Heart left ventricle (tissue), 16 donors: ENCODE measurements around the gene MT1M. TPM values are rescaled to one million over a fixed set of nuclear protein-coding genes. Genes with fewer than 3 reads are reported as not detected.

Source experiments
- ATAC-seq, 4 donors: fragments of 200-7000 bp; cut with Tn5 transposase; one replicate each; pipeline ENCODE4 v1.9.1; 2020 to 2022; ENCODE audit warnings: moderate library complexity in 4 of 4, mild to moderate bottlenecking in 3 of 4, moderate number of reproducible peaks in 1 of 4
- DNase-seq, 5 donors: peaks; one replicate each; pipeline ENCODE4 v3.0.0-alpha.2; 2020
- H3K27ac ChIP-seq, 12 donors: fragments of 200-600 bp; sonication (generic) in 4 of 12; one replicate each; pipeline versions ENCODE4 v1.5.0 to v1.8.0; 2016 to 2022; ENCODE audit warnings: mild to moderate bottlenecking in 2 of 12
- H3K27me3 ChIP-seq, 9 donors: fragments of 200-600 bp; sonication (generic) in 2 of 9; one replicate each; pipeline versions ENCODE4 v1.5.1 to v1.8.0; 2016 to 2022; ENCODE audit warnings: mild to moderate bottlenecking in 3 of 9
- H3K36me3 ChIP-seq, 9 donors: fragments of 200-600 bp; sonication (generic) in 2 of 9; one replicate each; pipeline versions ENCODE4 v1.5.0 to v1.8.0; 2018 to 2022; ENCODE audit warnings: mild to moderate bottlenecking in 2 of 9
- H3K4me1 ChIP-seq, 12 donors: fragments of 200-600 bp; sonication (generic) in 4 of 12; one replicate each; pipeline versions ENCODE4 v1.5.0 to v1.8.0; 2016 to 2022; ENCODE audit warnings: mild to moderate bottlenecking in 3 of 12
- H3K4me3 ChIP-seq, 12 donors: fragments of 200-600 bp; sonication (generic) in 4 of 12; one replicate each; pipeline versions ENCODE4 v1.5.0 to v1.8.0; 2017 to 2022; ENCODE audit warnings: mild to moderate bottlenecking in 9 of 12, moderate library complexity in 4 of 12
- H3K9me3 ChIP-seq, 12 donors: fragments of 200-600 bp; sonication (generic) in 4 of 12; one replicate each; pipeline versions ENCODE4 v1.5.0 to v1.8.0; 2016 to 2022; ENCODE audit warnings: mild to moderate bottlenecking in 1 of 12
- CTCF ChIP-seq, 12 donors: fragments of 200-600 bp; sonication (generic) in 4 of 12; IDR thresholded peaks; one replicate each; pipeline versions ENCODE4 v1.5.0 to v1.8.0; 2018 to 2022; ENCODE audit warnings: antibody characterized with exemption in 12 of 12, mild to moderate bottlenecking in 5 of 12
- POLR2A ChIP-seq, 2 donors: fragments of 450-650 bp; IDR thresholded peaks; one replicate each; pipeline ENCODE4 v1.6.1; 2017; ENCODE audit warnings: antibody characterized with exemption in 2 of 2, mild to moderate bottlenecking in 2 of 2, moderate library complexity in 2 of 2
- WGBS, 4 donors: extraction: QIAGEN DNeasy Blood & Tissue Kit in 2 of 4; methylation state at CpG; one replicate each; pipeline versions ENCODE4 v1.1.5 to v1.1.7; 2013 to 2018; 5-methylcytosine and 5-hydroxymethylcytosine counted together
- intact Hi-C, 10 donors: fragments of 100-400 bp; cut with DNase I; formaldehyde crosslinking; loops; one replicate each; pipeline versions ENCODE4 v1.11.1 to v1.14.2; 2022
- polyA plus RNA-seq, 2 donors: library from polyadenylated mRNA; stranded (reverse); fragments of 200-250 nt; gene quantifications; one replicate each; pipeline ENCODE4 v1.2.3, GENCODE V29; 2013
- total RNA-seq, 9 donors: library from RNA; depleted of rRNA in 2 of 9; stranded (reverse); fragments of >200 nt in 2 of 9; fragmentation: NEBNext Ultra II Directional in 3 of 9; extraction: Animal tissue kit (Norgen Biotek cat#: 25700) in 3 of 9; gene quantifications; one replicate each; pipeline versions ENCODE4 v1.1.0 to v1.2.4, GENCODE V29; 2016 to 2023
- donor health status: ischemic (EF 13 %, LVEDD 7.1; RV severe dilation, severe dysfunction).
- donor health status: healthy with polysubstance abuse.
- donor health status: DM: no; HTN: yes; CAD: no.
- donor health status: DM: no; HTN: no; CAD: no.
- donor health status: ischemic (EF 25% LVEDD 6.9; RV normal size, moderate dysfunction).
- donor health status: ischemic (EF 25% LVEDD 5.7; RV mildly dilated, moderate dysfunction).
- donor health status: healthy.
- donor health status: DM: yes; HTN: yes; CAD: no.
- donor health status: ischemic (EF 35%, LVEDD 5.7; RV mildly dilated, moderate dysfunction).
- donor health status: nonischemic (EF 11% LVEDD 7.7; RV severe dilation, severe dysfunction).
- donor health status: DM: yes; HTN: yes; CAD: no.
- donor health status: PGD.
- donor health status: ischemic (EF 29% LVEDD 5.4; RV normal size, mild dysfunction).
- donor health status: nonischemic (EF 23%, LVEDD 6.1; RV moderate dilation, normal function).

Gene MT1M
- total and polyA plus RNA-seq, 11 donors, result 0.61 to 16.2 (median 7.4) TPM

GRCh38 chr16:56643833-56644232, 11.4 kb downstream of the MT1M start:
- no peak for TF ChIP-seq POLR2A (IDR thresholded peaks at IDR 0.05)
- ATAC-seq (no peak), DNase-seq (no peak)
- Histone ChIP-seq H3K4me3 (peak overlapping the region in 9 of 12 donors; percentile 24 to 55 (median 43)), H3K27ac (no peak overlapping the region), H3K27me3 (peaks cover 0 to 84% (median 30%) of the 10 kb centered on the region in 9 donors), H3K4me1 (peaks cover 0 to 20% (median 12%) of the 10 kb centered on the region in 12 donors), H3K36me3 (no peaks in the 10 kb centered on the region), H3K9me3 (no peaks in the 10 kb centered on the region)
- intact Hi-C loops, result loop anchor here in 4 of 10 donors (2.0 to 5.0 kb wide), 2 partner anchors 25 to 37 kb away; partner anchors contain the start of genes MT2A (in 3 of the 4), MT1G (in 1 of the 4) and MT1H (in 1 of the 4)
- WGBS, 4 donors, result 42 to 55% (median 47%) methylated on average over 5 of the region's 5 CpGs

GRCh38 chr16:56645311-56645710, 12.9 kb downstream of the MT1M start:
- Histone ChIP-seq H3K4me1 (peaks cover 0 to 15% (median 9%) of the 10 kb centered on the region in 12 donors), H3K27ac (no peak overlapping the region), H3K36me3 (no peaks in the 10 kb centered on the region), H3K4me3 (no peak overlapping the region), H3K27me3 (peaks cover 0 to 76% (median 27%) of the 10 kb centered on the region in 9 donors), H3K9me3 (no peaks in the 10 kb centered on the region)
- no peak for DNase-seq
- 87 to 95% (median 89%) methylated on average over 1 of the region's 1 CpG for WGBS, 4 donors
- intact Hi-C loops, result no loop called here
- TF ChIP-seq CTCF (IDR thresholded peaks at IDR 0.05), result no peak
- TF ChIP-seq POLR2A (IDR thresholded peaks at IDR 0.05), result no peak
- ATAC-seq, result no peak

DNA sequence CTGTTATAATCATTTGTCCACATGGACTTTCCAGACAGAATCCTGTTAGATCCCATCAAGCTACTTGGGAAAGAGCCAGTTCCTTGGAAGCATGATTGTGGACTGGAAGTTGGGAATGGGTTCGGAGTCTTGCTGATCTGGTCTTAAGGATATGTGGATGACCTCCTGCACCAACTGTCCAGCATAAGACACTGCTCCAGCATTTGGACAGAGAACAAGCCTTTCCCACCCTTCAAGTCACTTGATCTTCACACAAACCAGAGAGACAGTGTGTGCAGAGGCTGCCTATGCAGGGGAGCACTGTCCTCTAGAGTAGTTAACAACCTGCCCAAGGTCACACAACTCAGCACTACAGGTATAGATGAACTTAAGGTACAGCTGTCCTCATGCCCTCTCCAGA, 13.4 kb downstream of the MT1M start:
- Histone ChIP-seq H3K27me3 (peaks cover 0 to 72% (median 27%) of the 10 kb centered on the region in 9 donors), H3K4me1 (peaks cover 0 to 15% (median 9%) of the 10 kb centered on the region in 12 donors), H3K36me3 (no peaks in the 10 kb centered on the region), H3K9me3 (no peaks in the 10 kb centered on the region), H3K4me3 (no peak overlapping the region), H3K27ac (no peak overlapping the region)
- intact Hi-C loops, result no loop called here
- no peak for ATAC-seq
- 0 to 45% (median 1%) methylated on average over 1 of the region's 1 CpG for WGBS, 4 donors
- TF ChIP-seq CTCF (IDR thresholded peaks at IDR 0.05) (no peak), POLR2A (IDR thresholded peaks at IDR 0.05) (no peak)
- no peak for DNase-seq

- 35 to 59% (median 42%) methylated on average over 25 to 33 of the region's 33 CpGs for whole genome bisulfite sequencing, 4 donors
- TF ChIP-seq POLR2A (IDR thresholded peaks at IDR 0.05) (no peak), CTCF (IDR thresholded peaks at IDR 0.05) (no peak)
- Histone ChIP-seq H3K27me3 (peaks cover 0 to 65% (median 27%) of the 10 kb centered on the region in 9 donors), H3K9me3 (no peaks in the 10 kb centered on the region), H3K4me3 (no peak overlapping the region), H3K27ac (no peak overlapping the region), H3K36me3 (no peaks in the 10 kb centered on the region), H3K4me1 (peaks cover 0 to 14% (median 9%) of the 10 kb centered on the region in 12 donors)
- ATAC-seq (no peak), DNase-seq (no peak)
- intact Hi-C loops, result no loop called here
Measured at GRCh38 chr16:56647641-56648431, 15.4 kb downstream of the MT1M start.
